HCT116 (cell line): Measurements from ENCODE around the gene ARHGEF18.

ENCODE experiments used
- CBX3 ChIP-seq: IDR thresholded peaks from 2 replicates; pipeline ENCODE4 v1.6.1; 2012; ENCODE audit warnings: low read depth
- CEBPB ChIP-seq: IDR thresholded peaks from 2 replicates; pipeline ENCODE4 v1.6.1; 2012; ENCODE audit warnings: low read depth
- EZH2 ChIP-seq: fragments of 200-600 bp; sonication (generic); IDR thresholded peaks from 2 replicates; pipeline ENCODE4 v1.6.1; 2017; ENCODE audit warnings: antibody characterized with exemption, mixed run types
- JUND ChIP-seq: IDR thresholded peaks from 2 replicates; pipeline ENCODE4 v1.6.1; 2012
- POLR2A ChIP-seq: IDR thresholded peaks from 2 replicates; pipeline ENCODE4 v1.7.0; 2011; ENCODE audit warnings: borderline replicate concordance; ENCODE audit not compliant: insufficient read depth, insufficient read length; ENCODE audit errors: extremely low read depth
- POLR2AphosphoS5 ChIP-seq: IDR thresholded peaks from 2 replicates; pipeline ENCODE4 v1.6.1; 2011; ENCODE audit warnings: mild to moderate bottlenecking, low read depth, low read length, moderate library complexity
- TCF7L2 ChIP-seq: IDR thresholded peaks from 2 replicates; pipeline ENCODE4 v1.7.0; 2011; ENCODE audit warnings: borderline replicate concordance, inconsistent platforms; ENCODE audit not compliant: insufficient read depth, insufficient read length; ENCODE audit errors: extremely low read depth
- ZNF274 ChIP-seq: fragments of 200-500 bp; sonication (Bioruptor generic); IDR thresholded peaks from 2 replicates; pipeline ENCODE4 v1.6.1; 2014; ENCODE audit warnings: mild to moderate bottlenecking, low read depth, low read length, inconsistent platforms
- TF ChIP-seq, protein P1 (sequence below), 3 experiments: fragments of 200-600 bp in 1 of 3; sonication (generic) in 1 of 3; IDR thresholded peaks in 2 of 3; conservative IDR thresholded peaks in 1 of 3; 2 replicates each; pipeline ENCODE4 v1.5.1; 2012 to 2017; ENCODE audit warnings: low read depth in 2 of 3, low read length in 2 of 3, antibody characterized with exemption in 1 of 3, borderline replicate concordance in 1 of 3, control low read depth in 1 of 3, mild to moderate bottlenecking in 1 of 3, mixed read lengths in 1 of 3, mixed run types in 1 of 3, moderate library complexity in 1 of 3; ENCODE audit not compliant: insufficient read depth in 1 of 3
- TF ChIP-seq, protein P2 (sequence below): IDR thresholded peaks from 2 replicates; pipeline ENCODE4 v1.6.1; 2012
- TF ChIP-seq, protein P3 (sequence below): IDR thresholded peaks from 2 replicates; pipeline ENCODE4 v1.6.1; 2012; ENCODE audit warnings: low read depth

DNA sequence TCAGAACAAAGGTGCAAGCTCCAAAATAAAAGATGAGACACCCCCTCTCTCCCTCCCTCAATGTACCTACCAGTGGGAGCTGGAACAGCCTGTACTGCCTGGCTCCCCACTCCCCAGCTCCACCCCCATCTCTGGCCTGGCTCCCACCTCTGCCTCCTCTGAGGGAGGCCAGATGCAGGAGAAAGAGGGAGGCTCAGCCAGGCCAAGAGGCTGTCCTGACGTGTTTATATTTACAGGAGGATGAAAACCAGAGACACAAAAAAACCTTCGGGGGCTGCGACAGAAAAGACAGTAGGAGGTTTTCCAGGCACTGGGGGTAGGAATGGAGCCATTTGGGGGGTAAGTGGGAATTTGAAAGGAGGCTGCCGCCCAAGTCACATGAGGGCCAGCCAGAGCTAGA, 19.7 kb downstream of the ARHGEF18 start:
- TF ChIP-seq EZH2: no peak
- no peak for TF ChIP-seq TCF7L2
- TF ChIP-seq, protein P1, sequence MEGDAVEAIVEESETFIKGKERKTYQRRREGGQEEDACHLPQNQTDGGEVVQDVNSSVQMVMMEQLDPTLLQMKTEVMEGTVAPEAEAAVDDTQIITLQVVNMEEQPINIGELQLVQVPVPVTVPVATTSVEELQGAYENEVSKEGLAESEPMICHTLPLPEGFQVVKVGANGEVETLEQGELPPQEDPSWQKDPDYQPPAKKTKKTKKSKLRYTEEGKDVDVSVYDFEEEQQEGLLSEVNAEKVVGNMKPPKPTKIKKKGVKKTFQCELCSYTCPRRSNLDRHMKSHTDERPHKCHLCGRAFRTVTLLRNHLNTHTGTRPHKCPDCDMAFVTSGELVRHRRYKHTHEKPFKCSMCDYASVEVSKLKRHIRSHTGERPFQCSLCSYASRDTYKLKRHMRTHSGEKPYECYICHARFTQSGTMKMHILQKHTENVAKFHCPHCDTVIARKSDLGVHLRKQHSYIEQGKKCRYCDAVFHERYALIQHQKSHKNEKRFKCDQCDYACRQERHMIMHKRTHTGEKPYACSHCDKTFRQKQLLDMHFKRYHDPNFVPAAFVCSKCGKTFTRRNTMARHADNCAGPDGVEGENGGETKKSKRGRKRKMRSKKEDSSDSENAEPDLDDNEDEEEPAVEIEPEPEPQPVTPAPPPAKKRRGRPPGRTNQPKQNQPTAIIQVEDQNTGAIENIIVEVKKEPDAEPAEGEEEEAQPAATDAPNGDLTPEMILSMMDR (IDR thresholded peaks at IDR 0.05 in 2 of 3, conservative IDR thresholded peaks at IDR 0.05 in 1 of 3; ENCODE audit: borderline replicate concordance in 1 of 3, insufficient read depth in 1 of 3, low read depth in 2 of 3, low read length in 2 of 3): no peak
- TF ChIP-seq, protein P2, sequence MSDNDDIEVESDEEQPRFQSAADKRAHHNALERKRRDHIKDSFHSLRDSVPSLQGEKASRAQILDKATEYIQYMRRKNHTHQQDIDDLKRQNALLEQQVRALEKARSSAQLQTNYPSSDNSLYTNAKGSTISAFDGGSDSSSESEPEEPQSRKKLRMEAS: no peak
- TF ChIP-seq POLR2AphosphoS5: no peak
- no peak for TF ChIP-seq POLR2A
- TF ChIP-seq, protein P3, sequence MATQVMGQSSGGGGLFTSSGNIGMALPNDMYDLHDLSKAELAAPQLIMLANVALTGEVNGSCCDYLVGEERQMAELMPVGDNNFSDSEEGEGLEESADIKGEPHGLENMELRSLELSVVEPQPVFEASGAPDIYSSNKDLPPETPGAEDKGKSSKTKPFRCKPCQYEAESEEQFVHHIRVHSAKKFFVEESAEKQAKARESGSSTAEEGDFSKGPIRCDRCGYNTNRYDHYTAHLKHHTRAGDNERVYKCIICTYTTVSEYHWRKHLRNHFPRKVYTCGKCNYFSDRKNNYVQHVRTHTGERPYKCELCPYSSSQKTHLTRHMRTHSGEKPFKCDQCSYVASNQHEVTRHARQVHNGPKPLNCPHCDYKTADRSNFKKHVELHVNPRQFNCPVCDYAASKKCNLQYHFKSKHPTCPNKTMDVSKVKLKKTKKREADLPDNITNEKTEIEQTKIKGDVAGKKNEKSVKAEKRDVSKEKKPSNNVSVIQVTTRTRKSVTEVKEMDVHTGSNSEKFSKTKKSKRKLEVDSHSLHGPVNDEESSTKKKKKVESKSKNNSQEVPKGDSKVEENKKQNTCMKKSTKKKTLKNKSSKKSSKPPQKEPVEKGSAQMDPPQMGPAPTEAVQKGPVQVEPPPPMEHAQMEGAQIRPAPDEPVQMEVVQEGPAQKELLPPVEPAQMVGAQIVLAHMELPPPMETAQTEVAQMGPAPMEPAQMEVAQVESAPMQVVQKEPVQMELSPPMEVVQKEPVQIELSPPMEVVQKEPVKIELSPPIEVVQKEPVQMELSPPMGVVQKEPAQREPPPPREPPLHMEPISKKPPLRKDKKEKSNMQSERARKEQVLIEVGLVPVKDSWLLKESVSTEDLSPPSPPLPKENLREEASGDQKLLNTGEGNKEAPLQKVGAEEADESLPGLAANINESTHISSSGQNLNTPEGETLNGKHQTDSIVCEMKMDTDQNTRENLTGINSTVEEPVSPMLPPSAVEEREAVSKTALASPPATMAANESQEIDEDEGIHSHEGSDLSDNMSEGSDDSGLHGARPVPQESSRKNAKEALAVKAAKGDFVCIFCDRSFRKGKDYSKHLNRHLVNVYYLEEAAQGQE: no peak
- TF ChIP-seq CEBPB: no peak
- TF ChIP-seq JUND: no peak
- no peak for TF ChIP-seq CBX3
- TF ChIP-seq ZNF274: no peak
